BE2C (cell line): ENCODE data around the gene SH3RF3.

Source experiments
- DNase-seq: peaks from one replicate; pipeline ENCODE4 v3.0.0-alpha.2; 2020
- H3K27me3 ChIP-seq: fragments of 250-450 bp; sonication (Bioruptor Pico); 2 replicates; pipeline ENCODE4 v1.5.1; 2020; ENCODE audit warnings: mild to moderate bottlenecking
- H3K36me3 ChIP-seq: fragments of 250-450 bp; sonication (Bioruptor Pico); 2 replicates; pipeline ENCODE4 v1.5.1; 2020; ENCODE audit warnings: mild to moderate bottlenecking
- H3K4me1 ChIP-seq: fragments of 250-450 bp; sonication (Bioruptor Pico); 2 replicates; pipeline ENCODE4 v1.5.1; 2020
- H3K4me3 ChIP-seq: 2 replicates; pipeline ENCODE4 v1.5.1; 2011; ENCODE audit warnings: low read depth, low read length
- H3K9me3 ChIP-seq: fragments of 250-450 bp; sonication (Bioruptor Pico); 2 replicates; pipeline ENCODE4 v1.5.1; 2020
- CTCF ChIP-seq: IDR thresholded peaks from 2 replicates; pipeline ENCODE4 v1.5.1; 2012; ENCODE audit warnings: mild to moderate bottlenecking, low read depth, low read length

The SH3RF3 gene

GRCh38 chr2:109392816-109393661, 264.0 kb downstream of the SH3RF3 start:
- no peak for TF ChIP-seq CTCF

GRCh38 chr2:109393662-109393972, 264.6 kb downstream of the SH3RF3 start:
- Histone ChIP-seq H3K27me3 (no peaks in the 10 kb centered on the region), H3K9me3 (no peaks in the 10 kb centered on the region), H3K4me3 (no peak overlapping the region), H3K36me3 (no peaks in the 10 kb centered on the region), H3K4me1 (no peaks in the 10 kb centered on the region)
- no peak for DNase-seq
- no peak for TF ChIP-seq CTCF

More at GRCh38 chr2:109392816-109393661, 264.0 kb downstream of the SH3RF3 start:
- Histone ChIP-seq H3K36me3 (no peaks in the 10 kb centered on the region), H3K4me1 (no peaks in the 10 kb centered on the region), H3K4me3 (no peak overlapping the region), H3K9me3 (no peaks in the 10 kb centered on the region), H3K27me3 (no peaks in the 10 kb centered on the region)
- no peak for DNase-seq

GRCh38 chr2:109395494-109396201, 266.6 kb downstream of the SH3RF3 start:
- no peak for TF ChIP-seq CTCF

GRCh38 chr2:109396202-109397180, 267.5 kb downstream of the SH3RF3 start:
- no peak for DNase-seq
- H3K9me3 ChIP-seq = no peaks in the 10 kb centered on the region
- no peak for TF ChIP-seq CTCF

More at GRCh38 chr2:109395494-109396201, 266.6 kb downstream of the SH3RF3 start:
- no peak for DNase-seq
- no peaks in the 10 kb centered on the region for H3K36me3 ChIP-seq
- H3K27me3 ChIP-seq = no peaks in the 10 kb centered on the region
- no peaks in the 10 kb centered on the region for H3K9me3 ChIP-seq
- H3K4me3 ChIP-seq = no peak overlapping the region
- no peaks in the 10 kb centered on the region for H3K4me1 ChIP-seq

GRCh38 chr2:109397893-109398292, 268.9 kb downstream of the SH3RF3 start:
- no peak overlapping the region for H3K4me3 ChIP-seq
- no peak for TF ChIP-seq CTCF
- H3K9me3 ChIP-seq = no peaks in the 10 kb centered on the region
- no peak for DNase-seq
- H3K4me1 ChIP-seq = no peaks in the 10 kb centered on the region
- no peaks in the 10 kb centered on the region for H3K27me3 ChIP-seq
- H3K36me3 ChIP-seq = no peaks in the 10 kb centered on the region

More at GRCh38 chr2:109396202-109397180, 267.5 kb downstream of the SH3RF3 start:
- H3K4me1 ChIP-seq = no peaks in the 10 kb centered on the region
- H3K36me3 ChIP-seq = no peaks in the 10 kb centered on the region
- H3K27me3 ChIP-seq = no peaks in the 10 kb centered on the region
- no peak overlapping the region for H3K4me3 ChIP-seq
